Hematopoietic multipotent progenitor cell treated with erythropoietin and hydrocortisone succinate and interleukin-3 and kit ligand, for 8 days (in vitro differentiated cells): ENCODE measurements around the gene LRP10.
A peak's percentile ranks its signal among the peaks of the same experiment; 100 is the strongest.

Experiments
- DNase-seq: peaks from one replicate; pipeline ENCODE4 v3.0.0-alpha.2; 2015

LRP10 gene

GRCh38 chr14:22865424-22866405, 5.8 kb upstream of the LRP10 start:
- peak; percentile 47 for DNase-seq

- DNase-seq, result no peak
These were observed 4.7 kb upstream of the LRP10 start for GRCh38 chr14:22866874-22867273.

GRCh38 chr14:22870811-22871223, 723 bp upstream of the LRP10 start:
- DNase-seq, result peak; percentile 81

- DNase-seq, result peak; percentile 83
These were observed 693 bp downstream of the LRP10 start for GRCh38 chr14:22872033-22872832.

- DNase-seq, result no peak
These were observed 1.4 kb downstream of the LRP10 start for GRCh38 chr14:22872833-22873520.

GRCh38 chr14:22875003-22875747, 3.6 kb downstream of the LRP10 start:
- DNase-seq, result no peak

GRCh38 chr14:22875748-22876319, 4.3 kb downstream of the LRP10 start:
- no peak for DNase-seq

GRCh38 chr14:22877000-22877501, 5.5 kb downstream of the LRP10 start:
- no peak for DNase-seq

GRCh38 chr14:22878271-22879246, 7.0 kb downstream of the LRP10 start:
- no peak for DNase-seq

- no peak for DNase-seq
These were observed 10.5 kb downstream of the LRP10 start for GRCh38 chr14:22882064-22882463.

- no peak for DNase-seq
These were observed 11.1 kb downstream of the LRP10 start for GRCh38 chr14:22882529-22883172.

- no peak for DNase-seq
These were observed 11.8 kb downstream of the LRP10 start, which contains the start of gene REM2 for GRCh38 chr14:22883173-22883976. Gene REM2, plus strand, starts transcription at chr14:22883222. Its CDS starts 66 bp downstream, at chr14:22883288.

- DNase-seq, result no peak
These were observed 12.7 kb downstream of the LRP10 start for GRCh38 chr14:22884076-22884737.

GRCh38 chr14:22884738-22885523, 13.4 kb downstream of the LRP10 start:
- no peak for DNase-seq

- no peak for DNase-seq
These were observed 14.4 kb downstream of the LRP10 start for GRCh38 chr14:22885975-22886374.

GRCh38 chr14:22886500-22887259, 15.1 kb downstream of the LRP10 start:
- DNase-seq, result peak; percentile 80
